Activated CD4-positive, alpha-beta T cell treated with anti-CD3 and anti-CD28 coated beads for 1 hour (primary cell): ENCODE results near the gene FAM89B.
A peak's percentile ranks its signal among the peaks of the same experiment; 100 is the strongest.
"Not testable (repeated sequence)": the region's sequence is repeated elsewhere in the genome, so short reads cannot be mapped to it uniquely, and the experiment has no call there.

Source experiments
- DNase-seq: peaks from one replicate; pipeline ENCODE4 v3.0.0-alpha.2; 2020

FAM89B gene

GRCh38 chr11:65558002-65558929 is 14.1 kb upstream of the FAM89B start, which contains the start of gene LTBP3:
LTBP3 (minus strand) TSS chr11:65558359; CDS start chr11:65557959, 400 bp downstream.
- no peak for DNase-seq

GRCh38 chr11:65558930-65559509 is 13.3 kb upstream of the FAM89B start:
- DNase-seq: no peak

- DNase-seq: no peak
These were observed 12.8 kb upstream of the FAM89B start for GRCh38 chr11:65559535-65559934.

- no peak for DNase-seq
These were observed 12.3 kb upstream of the FAM89B start for GRCh38 chr11:65559951-65560537.

GRCh38 chr11:65560555-65561418 is 11.6 kb upstream of the FAM89B start:
- DNase-seq: no peak

DNA sequence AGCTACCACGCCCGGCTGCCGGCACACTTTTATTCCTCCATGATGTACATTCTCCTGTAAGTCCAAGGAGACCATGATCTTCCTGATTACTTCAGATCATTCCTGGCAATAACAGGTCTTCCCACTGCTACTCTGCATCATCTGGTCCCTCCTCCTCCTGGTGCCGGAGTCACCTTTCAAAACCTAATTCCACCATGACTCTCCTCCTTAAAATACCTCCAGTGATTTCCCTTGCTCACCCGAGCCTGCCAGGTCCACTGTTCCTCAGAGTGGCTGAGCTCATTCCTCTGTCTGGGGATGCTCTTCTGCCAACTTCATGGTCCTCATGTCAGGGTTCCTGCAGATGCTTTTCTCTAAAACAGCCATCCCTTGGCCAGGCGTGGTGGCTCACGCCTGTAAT is 10.3 kb upstream of the FAM89B start:
- no peak for DNase-seq

DNA sequence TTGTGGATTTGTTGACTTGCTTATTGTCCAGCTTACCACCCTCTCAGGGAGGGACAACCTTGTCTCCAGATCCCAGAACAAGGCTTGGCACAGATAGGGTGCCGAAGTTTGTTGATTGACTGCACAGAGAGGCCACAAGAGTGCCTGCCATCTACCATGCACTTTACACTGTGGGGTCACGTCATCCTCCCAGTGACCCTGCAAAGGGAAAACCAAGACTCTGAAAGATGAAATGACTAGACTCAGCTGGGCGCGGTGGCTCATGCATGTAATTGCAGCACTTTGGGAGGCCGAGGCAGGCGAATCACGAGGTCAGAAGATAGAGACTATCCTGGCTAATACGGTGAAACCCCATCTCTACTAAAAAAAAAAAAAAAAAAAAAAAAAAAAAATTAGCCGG is 9.6 kb upstream of the FAM89B start:
- DNase-seq: no peak

DNA sequence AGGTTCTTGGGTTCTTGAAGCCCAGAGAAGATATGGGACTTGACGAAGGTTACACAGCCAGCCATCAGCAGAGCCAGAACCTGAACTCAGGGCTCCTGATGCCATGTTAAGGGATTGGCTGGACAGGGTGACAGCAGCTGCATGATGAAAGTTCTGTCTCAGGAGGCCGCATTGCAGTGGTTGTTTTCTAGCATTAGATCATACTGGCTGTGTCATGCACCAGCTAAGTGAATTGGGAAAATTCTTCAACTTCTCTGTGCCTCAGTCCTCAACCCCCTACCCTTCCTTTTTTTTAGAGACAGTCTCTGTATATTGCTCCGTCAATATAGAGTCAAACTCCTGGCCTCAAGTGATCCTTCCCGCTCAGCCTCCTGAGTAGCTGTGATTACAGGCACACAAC is 8.7 kb upstream of the FAM89B start:
- DNase-seq: no peak

DNA sequence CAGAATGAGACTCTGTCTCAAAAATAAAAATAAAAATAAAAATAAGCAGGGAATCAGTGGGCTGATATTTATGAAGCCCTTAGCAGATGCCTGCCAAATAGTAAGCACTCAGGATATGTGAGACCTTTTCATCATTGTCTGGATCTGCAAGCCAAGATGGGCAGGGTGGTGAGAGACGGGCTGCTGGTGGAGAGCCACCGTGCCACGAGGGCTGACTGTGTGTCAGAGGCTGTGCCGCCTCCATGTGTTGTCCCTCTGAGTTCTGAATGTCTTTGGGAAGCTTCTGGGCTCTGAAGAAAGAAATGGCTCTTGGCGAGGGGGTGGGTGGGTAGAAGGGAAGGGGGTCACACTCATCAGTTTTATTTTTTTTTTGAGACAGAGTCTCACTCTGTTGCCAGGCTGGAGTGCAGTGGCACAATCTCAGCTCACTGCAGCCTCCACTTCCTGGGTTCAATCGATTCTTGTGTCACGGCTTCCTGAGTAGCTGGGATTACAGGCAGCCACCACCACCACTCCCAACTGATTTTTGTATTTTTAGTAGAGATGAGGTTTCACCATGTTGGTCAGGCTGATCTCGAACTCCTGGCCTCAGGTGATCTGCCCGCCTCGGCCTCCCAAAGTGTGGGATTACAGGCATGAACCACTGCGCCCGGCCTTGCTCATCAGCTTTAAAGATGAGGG is 7.3 kb upstream of the FAM89B start:
- not testable (repeated sequence) for DNase-seq

- no peak for DNase-seq
These were observed 6.5 kb upstream of the FAM89B start for GRCh38 chr11:65565624-65566453.

DNA sequence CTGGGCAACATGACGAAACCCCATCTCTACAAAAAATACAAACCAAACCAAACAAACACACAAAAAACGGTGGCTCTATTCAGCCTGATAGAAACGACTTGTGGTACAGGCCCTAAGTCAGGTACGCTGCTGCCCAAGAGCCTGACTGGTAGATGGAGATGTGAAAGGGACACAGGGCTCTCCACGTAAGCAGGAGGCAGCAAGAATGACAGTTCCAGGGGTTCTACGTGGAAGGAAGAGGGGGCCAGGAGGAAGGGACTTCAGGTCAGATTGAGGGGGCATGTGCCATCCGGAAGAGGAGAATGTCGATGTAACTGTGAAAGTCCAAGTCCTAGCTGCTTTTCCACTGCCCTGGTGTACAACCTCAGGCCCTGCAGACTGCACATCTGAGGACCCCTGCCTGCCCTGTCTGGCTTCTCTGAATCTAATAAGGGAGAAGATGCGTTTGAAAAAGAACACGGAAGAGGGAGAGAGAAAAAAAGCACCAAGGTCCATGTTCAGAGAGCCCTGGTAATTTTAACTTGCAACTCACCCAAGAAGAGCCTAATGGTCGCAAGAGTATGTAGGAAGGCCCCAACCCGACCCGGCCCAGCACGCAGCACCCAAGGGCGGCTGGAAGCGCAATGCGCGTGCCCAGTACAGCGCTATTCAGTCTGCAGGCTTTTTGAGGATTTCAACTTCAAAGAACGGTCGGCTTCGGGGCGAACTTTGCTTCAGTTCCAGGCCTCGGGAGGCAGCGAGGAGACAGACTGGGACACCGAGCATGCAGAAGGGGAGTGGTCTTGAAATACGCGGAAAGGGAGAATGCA is 3.0 kb upstream of the FAM89B start:
- no peak for DNase-seq

DNA sequence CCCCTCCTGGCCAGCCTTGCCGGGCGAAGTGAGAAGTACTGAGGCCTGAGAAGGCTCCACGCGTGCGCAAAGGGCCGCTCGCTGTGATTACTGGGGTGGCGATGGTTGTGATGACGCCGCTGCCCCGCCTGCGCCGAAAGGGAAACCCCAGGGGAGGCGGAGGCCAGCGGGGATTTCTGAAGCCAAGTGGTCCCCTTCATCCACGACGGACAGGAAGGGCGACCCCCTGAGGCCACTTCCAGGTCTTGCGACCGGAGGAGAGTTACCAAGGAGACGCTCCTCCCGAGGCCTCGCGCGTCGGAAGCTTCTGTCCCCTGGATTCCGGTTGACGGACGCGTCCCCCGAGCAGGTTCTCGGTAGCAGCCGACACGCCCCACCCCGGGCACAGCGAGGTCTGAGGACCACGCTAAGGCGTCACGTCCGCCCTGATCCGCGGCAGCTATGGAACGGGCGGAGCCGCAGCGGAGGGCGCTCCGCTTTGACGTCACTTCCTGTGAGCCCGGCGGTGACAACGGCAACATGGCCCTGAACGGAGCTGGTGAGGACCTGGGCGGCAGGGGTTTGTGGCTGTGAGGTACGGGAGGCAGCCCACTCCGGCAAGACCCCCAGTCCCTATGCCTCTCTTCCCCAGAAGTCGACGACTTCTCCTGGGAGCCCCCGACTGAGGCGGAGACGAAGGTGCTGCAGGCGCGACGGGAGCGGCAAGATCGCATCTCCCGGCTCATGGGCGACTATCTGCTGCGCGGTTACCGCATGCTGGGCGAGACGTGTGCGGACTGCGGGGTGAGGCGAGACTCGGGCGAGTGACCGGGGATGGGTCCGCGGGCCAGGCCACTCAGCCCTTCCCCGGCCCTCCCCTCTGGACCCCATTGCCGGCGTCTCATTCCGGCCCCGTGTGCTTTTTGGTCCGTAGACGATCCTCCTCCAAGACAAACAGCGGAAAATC is 2.1 kb upstream of the FAM89B start, which contains the start of gene ZNRD2:
Gene ZNRD2, plus strand, starts transcription at position 505 of the 946 bp plus-strand sequence. Its CDS starts 15 bp downstream, at position 520.
- DNase-seq: peak; percentile 98

DNA sequence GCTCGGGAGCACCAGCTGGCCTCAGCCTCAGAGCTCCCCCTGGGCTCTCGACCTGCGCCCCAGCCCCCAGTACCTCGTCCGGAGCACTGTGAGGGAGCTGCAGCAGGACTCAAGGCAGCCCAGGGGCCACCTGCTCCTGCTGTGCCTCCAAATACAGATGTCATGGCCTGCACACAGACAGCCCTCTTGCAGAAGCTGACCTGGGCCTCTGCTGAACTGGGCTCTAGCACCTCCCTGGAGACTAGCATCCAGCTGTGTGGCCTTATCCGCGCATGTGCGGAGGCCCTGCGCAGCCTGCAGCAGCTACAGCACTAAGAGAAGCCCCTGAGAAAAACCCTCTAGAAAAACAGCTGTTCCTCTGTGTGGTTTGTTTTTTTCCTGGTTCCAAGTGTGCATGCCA is 918 bp upstream of the FAM89B start:
- DNase-seq: no peak

GRCh38 chr11:65571940-65572339 is 398 bp upstream of the FAM89B start:
- no peak for DNase-seq

DNA sequence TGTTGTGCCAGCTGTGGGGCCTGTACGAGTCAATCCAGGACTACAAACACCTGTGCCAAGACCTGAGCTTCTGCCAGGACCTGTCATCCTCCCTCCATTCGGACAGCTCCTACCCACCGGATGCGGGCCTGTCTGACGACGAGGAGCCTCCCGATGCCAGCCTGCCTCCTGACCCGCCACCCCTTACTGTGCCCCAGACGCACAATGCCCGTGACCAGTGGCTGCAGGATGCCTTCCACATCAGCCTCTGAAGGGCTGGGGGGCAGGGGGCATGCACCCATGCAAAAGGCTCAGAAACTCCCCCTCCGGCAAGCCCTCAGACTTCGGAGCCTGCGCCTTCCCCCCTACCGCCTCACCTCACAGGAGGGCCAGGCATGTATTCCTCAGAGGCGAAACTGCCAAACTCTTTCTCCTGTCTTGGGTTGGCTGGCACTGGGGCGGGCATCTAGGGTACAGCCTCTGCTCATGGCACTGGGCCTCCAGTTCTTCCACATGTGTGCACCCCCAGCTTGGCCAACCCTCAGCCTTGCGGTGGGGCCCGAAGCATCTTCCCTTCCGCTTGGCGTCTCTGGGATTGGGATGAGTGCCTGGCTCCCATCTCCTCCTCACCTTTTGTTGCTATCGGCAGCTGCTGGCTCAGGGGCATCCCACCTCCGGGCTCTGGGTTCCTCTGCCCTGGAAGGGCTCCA is 1.2 kb downstream of the FAM89B start:
- no peak for DNase-seq

GRCh38 chr11:65574109-65574810 is 1.9 kb downstream of the FAM89B start:
- peak; percentile 77 for DNase-seq

- no peak for DNase-seq
These were observed 2.7 kb downstream of the FAM89B start for GRCh38 chr11:65574811-65575567.
